Neural cell (in vitro differentiated cells): ENCODE measurements around the gene E2F2. TPM values are rescaled to one million over a fixed set of nuclear protein-coding genes. Genes with fewer than 3 reads are reported as not detected.

Source experiments
- H2AFZ ChIP-seq: fragments of 200-600, 300-800 bp; sonication (generic), shearing (Covaris generic); 2 replicates; pipeline ENCODE4 v1.6.0; 2014; ENCODE audit warnings: low read depth, mild to moderate bottlenecking, antibody characterized with exemption, low read length, moderate library complexity
- H3F3A ChIP-seq: fragments of 200-600 bp; shearing (Covaris generic); 2 replicates; pipeline ENCODE4 v1.6.1; 2016; ENCODE audit warnings: mild to moderate bottlenecking, moderate library complexity, mixed read lengths, antibody characterized with exemption, low read length; ENCODE audit not compliant: insufficient read depth, poor library complexity, severe bottlenecking
- H3K27ac ChIP-seq: fragments of 200-600, 300-800 bp; sonication (generic), shearing (Covaris generic); 2 replicates; pipeline ENCODE4 v1.5.1; 2014; ENCODE audit warnings: mild to moderate bottlenecking, low read length, moderate library complexity
- H3K27me3 ChIP-seq: fragments of 300-800, 200-600 bp; sonication (generic), shearing (Covaris generic); 2 replicates; pipeline ENCODE4 v1.6.0; 2014; ENCODE audit warnings: mild to moderate bottlenecking, low read depth, low read length, moderate library complexity; ENCODE audit not compliant: insufficient read depth
- H3K36me3 ChIP-seq: fragments of 300-800, 200-600 bp; sonication (generic), shearing (Covaris generic); 2 replicates; pipeline ENCODE4 v1.5.1; 2014; ENCODE audit warnings: mild to moderate bottlenecking, antibody characterized with exemption, low read length, moderate library complexity; ENCODE audit not compliant: insufficient read depth
- H3K4me2 ChIP-seq: fragments of 300-800, 200-600 bp; sonication (generic), shearing (Covaris generic); 2 replicates; pipeline ENCODE4 v1.6.0; 2014; ENCODE audit warnings: mild to moderate bottlenecking, low read length
- H3K4me3 ChIP-seq: fragments of 300-800, 200-600 bp; sonication (generic), shearing (Covaris generic); 2 replicates; pipeline ENCODE4 v1.5.1; 2014; ENCODE audit warnings: mild to moderate bottlenecking, low read length, moderate library complexity
- H3K79me2 ChIP-seq: fragments of 200-600 bp; shearing (Covaris generic); replicated peaks from 2 replicates; pipeline ENCODE4 v1.6.0; 2014; ENCODE audit warnings: mild to moderate bottlenecking, low read length, moderate library complexity; ENCODE audit not compliant: insufficient read depth
- H3K9ac ChIP-seq: fragments of 300-800, 200-600 bp; sonication (generic), shearing (Covaris generic); 2 replicates; pipeline ENCODE4 v1.6.1; 2016; ENCODE audit warnings: mild to moderate bottlenecking, low read length, mixed read lengths
- H3K9me2 ChIP-seq: fragments of 200-600 bp; shearing (Covaris generic); 2 replicates; pipeline ENCODE4 v1.6.1; 2016; ENCODE audit warnings: mild to moderate bottlenecking, low read length, mixed read lengths; ENCODE audit not compliant: insufficient read depth
- H3K9me3 ChIP-seq: fragments of 200-600, 300-800 bp; sonication (generic), shearing (Covaris generic); 2 replicates; pipeline ENCODE4 v1.6.1; 2016; ENCODE audit warnings: mild to moderate bottlenecking, mixed run types, low read length, moderate library complexity, mixed read lengths
- H4K20me1 ChIP-seq: fragments of 200-600 bp; shearing (Covaris generic); 2 replicates; pipeline ENCODE4 v1.6.1; 2016; ENCODE audit warnings: mild to moderate bottlenecking, mixed run types; ENCODE audit not compliant: insufficient read depth
- CTCF ChIP-seq: fragments of 450-650 bp; IDR thresholded peaks from 2 replicates; pipeline ENCODE4 v1.5.1; 2014; ENCODE audit warnings: antibody characterized with exemption, mild to moderate bottlenecking, moderate library complexity; ENCODE audit not compliant: poor library complexity, severe bottlenecking
- EP300 ChIP-seq: fragments of 450-650 bp; conservative IDR thresholded peaks from 2 replicates; pipeline ENCODE4 v1.6.1; 2014; ENCODE audit warnings: antibody characterized with exemption, mild to moderate bottlenecking, moderate library complexity; ENCODE audit not compliant: poor library complexity, severe bottlenecking
- EZH2 ChIP-seq: fragments of 200-600, 300-800 bp; shearing (Covaris generic), sonication (generic); IDR thresholded peaks from 2 replicates; pipeline ENCODE4 v1.6.1; 2014; ENCODE audit warnings: antibody characterized with exemption, low read length, borderline replicate concordance, mild to moderate bottlenecking; ENCODE audit not compliant: insufficient read depth, poor library complexity, severe bottlenecking
- MXI1 ChIP-seq: fragments of 450-650 bp; conservative IDR thresholded peaks from 2 replicates; pipeline ENCODE4 v1.6.1; 2014; ENCODE audit warnings: antibody characterized with exemption, mild to moderate bottlenecking; ENCODE audit not compliant: poor library complexity, severe bottlenecking
- POLR2AphosphoS5 ChIP-seq: IDR thresholded peaks from 2 replicates; pipeline ENCODE4 v1.6.1; 2012
- RAD21 ChIP-seq: fragments of 450-650 bp; conservative IDR thresholded peaks from 2 replicates; pipeline ENCODE4 v1.6.1; 2014; ENCODE audit warnings: antibody characterized with exemption, mild to moderate bottlenecking, moderate library complexity
- REST ChIP-seq: IDR thresholded peaks from 2 replicates; pipeline ENCODE4 v1.6.1; 2012; ENCODE audit warnings: borderline replicate concordance
- SMC3 ChIP-seq: fragments of 450-650 bp; conservative IDR thresholded peaks from 2 replicates; pipeline ENCODE4 v1.6.1; 2014; ENCODE audit warnings: antibody characterized with exemption, mild to moderate bottlenecking, moderate library complexity; ENCODE audit not compliant: poor library complexity
- TAF1 ChIP-seq: IDR thresholded peaks from 2 replicates; pipeline ENCODE4 v1.6.1; 2012; ENCODE audit warnings: low read depth
- polyA plus RNA-seq: library from polyadenylated mRNA; depleted of rRNA; stranded (reverse); fragments of >200 nt; gene quantifications from 2 replicates; pipeline ENCODE4 v1.2.3, GENCODE V29; 2014

The E2F2 gene
- polyA plus RNA-seq, 1 donor from 2014 or later = 0.16 TPM

- H3K9me3 ChIP-seq = no peaks in the 10 kb centered on the region
- H3K27ac ChIP-seq = no peak overlapping the region
- TF ChIP-seq EP300 = no peak
- TF ChIP-seq REST = no peak
- TF ChIP-seq MXI1 = no peak
- no peak for TF ChIP-seq RAD21
- TF ChIP-seq POLR2AphosphoS5 = no peak
- no peak for TF ChIP-seq CTCF
- no peak for TF ChIP-seq EZH2
- TF ChIP-seq SMC3 = no peak
- TF ChIP-seq TAF1 = no peak
These were observed 3.7 kb downstream of the E2F2 start for GRCh38 chr1:23527366-23527765.

GRCh38 chr1:23526329-23527041 lies 4.5 kb downstream of the E2F2 start:
- Histone ChIP-seq H3K79me2 (no peaks in the 10 kb centered on the region), H3F3A (no peaks in the 10 kb centered on the region), H3K36me3 (no peaks in the 10 kb centered on the region), H3K9me2 (no peaks in the 10 kb centered on the region), H3K27ac (no peak overlapping the region), H3K27me3 (no peaks in the 10 kb centered on the region), H3K4me3 (no peak overlapping the region), H4K20me1 (no peaks in the 10 kb centered on the region), H3K4me2 (no peak overlapping the region), H3K9me3 (no peaks in the 10 kb centered on the region), H3K9ac (no peak overlapping the region), H2AFZ (no peak overlapping the region)
- TF ChIP-seq EZH2 (no peak), EP300 (no peak), REST (no peak), SMC3 (no peak), CTCF (no peak), MXI1 (no peak), POLR2AphosphoS5 (no peak), RAD21 (no peak), TAF1 (no peak)

More at GRCh38 chr1:23527366-23527765, 3.7 kb downstream of the E2F2 start:
- Histone ChIP-seq H3K4me3 (no peak overlapping the region), H2AFZ (no peak overlapping the region), H4K20me1 (no peaks in the 10 kb centered on the region), H3F3A (no peaks in the 10 kb centered on the region), H3K79me2 (no peaks in the 10 kb centered on the region), H3K9me2 (no peaks in the 10 kb centered on the region), H3K27me3 (no peaks in the 10 kb centered on the region), H3K36me3 (no peaks in the 10 kb centered on the region), H3K4me2 (no peak overlapping the region), H3K9ac (no peak overlapping the region)
